Measurements from ENCODE around the gene GDAP1L1.
"Not testable (repeated sequence)": the region's sequence is repeated elsewhere in the genome, so short reads cannot be mapped to it uniquely, and the experiment has no call there.

Gene GDAP1L1

GRCh38 chr20:44314870-44315269 is 67.8 kb downstream of the GDAP1L1 start:
- DNase-seq (ENCODE audit: insufficient read length, low spot score) (no peak), FAIRE-seq (no peak)
- no peak for TF ChIP-seq CTCF (IDR thresholded peaks at IDR 0.05; ENCODE audit: insufficient read depth, missing control alignments)

GRCh38 chr20:44319839-44320422 is 72.8 kb downstream of the GDAP1L1 start:
- DNase-seq (ENCODE audit: insufficient read length, low spot score) (no peak), FAIRE-seq (no peak)
- TF ChIP-seq CTCF (IDR thresholded peaks at IDR 0.05; ENCODE audit: insufficient read depth, missing control alignments) = no peak

- no peak for DNase-seq (ENCODE audit: insufficient read length, low spot score)
- TF ChIP-seq CTCF (IDR thresholded peaks at IDR 0.05; ENCODE audit: insufficient read depth, missing control alignments) = no peak
- FAIRE-seq = no peak
These were observed 77.2 kb downstream of the GDAP1L1 start for GRCh38 chr20:44324343-44324742.

GRCh38 chr20:44326391-44327159 is 79.5 kb downstream of the GDAP1L1 start:
- DNase-seq (ENCODE audit: insufficient read length, low spot score) (no peak), FAIRE-seq (no peak)

GRCh38 chr20:44327748-44328147 is 80.6 kb downstream of the GDAP1L1 start:
- not testable (repeated sequence) for DNase-seq (ENCODE audit: insufficient read length, low spot score); FAIRE-seq

More at GRCh38 chr20:44326391-44327159, 79.5 kb downstream of the GDAP1L1 start:
- no peak for TF ChIP-seq CTCF (IDR thresholded peaks at IDR 0.05; ENCODE audit: insufficient read depth, missing control alignments)

- DNase-seq (ENCODE audit: insufficient read length, low spot score) (no peak), FAIRE-seq (no peak)
- TF ChIP-seq CTCF (IDR thresholded peaks at IDR 0.05; ENCODE audit: insufficient read depth, missing control alignments) = no peak
These were observed 81.3 kb downstream of the GDAP1L1 start for GRCh38 chr20:44328428-44328827.
